Smooth muscle cell (in vitro differentiated cells): ENCODE results near the gene NFE2L1. TPM values are rescaled to one million over a fixed set of nuclear protein-coding genes. Genes with fewer than 3 reads are reported as not detected.

ENCODE experiments used
- DNase-seq: peaks from one replicate; lab custom pipeline; 2025; ENCODE audit not compliant: unreplicated experiment; lab: John Stamatoyannopoulos, UW
- H2AFZ ChIP-seq: fragments of 200-600 bp; sonication (generic); 2 replicates; pipeline ENCODE4 v1.6.0; 2016; ENCODE audit warnings: antibody characterized with exemption, low read depth, mild to moderate bottlenecking
- H3F3A ChIP-seq: fragments of 200-600 bp; sonication (generic); 2 replicates; pipeline ENCODE4 v1.6.0; 2017; ENCODE audit warnings: antibody characterized with exemption, low read depth
- H3K27ac ChIP-seq: fragments of 200-600 bp; sonication (generic); 2 replicates; pipeline ENCODE4 v1.5.1; 2016; ENCODE audit warnings: low read depth, mild to moderate bottlenecking
- H3K27me3 ChIP-seq: fragments of 200-600 bp; sonication (generic); 2 replicates; pipeline ENCODE4 v1.6.1; 2016; ENCODE audit warnings: low read depth, mild to moderate bottlenecking
- H3K36me3 ChIP-seq: fragments of 200-600 bp; sonication (generic); 2 replicates; pipeline ENCODE4 v1.5.1; 2016; ENCODE audit warnings: low read depth
- H3K4me1 ChIP-seq: fragments of 200-600 bp; sonication (generic); 2 replicates; pipeline ENCODE4 v1.5.1; 2016; ENCODE audit warnings: low read depth
- H3K4me2 ChIP-seq: fragments of 200-600 bp; sonication (generic); 2 replicates; pipeline ENCODE4 v1.6.0; 2016; ENCODE audit warnings: mild to moderate bottlenecking
- H3K4me3 ChIP-seq: fragments of 200-600 bp; sonication (generic); 2 replicates; pipeline ENCODE4 v1.5.1; 2016; ENCODE audit warnings: mild to moderate bottlenecking
- H3K79me2 ChIP-seq: fragments of 200-600 bp; sonication (generic); 2 replicates; pipeline ENCODE4 v1.6.0; 2016; ENCODE audit warnings: low read depth, mild to moderate bottlenecking
- H3K9ac ChIP-seq: fragments of 200-600 bp; sonication (generic); 2 replicates; pipeline ENCODE4 v1.6.0; 2016; ENCODE audit warnings: low read depth
- H3K9me3 ChIP-seq: fragments of 200-600 bp; sonication (generic); replicated peaks from 2 replicates; pipeline ENCODE4 v1.5.1; 2016; ENCODE audit warnings: low read depth
- H4K20me1 ChIP-seq: fragments of 200-600 bp; sonication (generic); 2 replicates; pipeline ENCODE4 v1.6.0; 2016; ENCODE audit warnings: low read depth
- WGBS: methylation state at CpG from one replicate; pipeline ENCODE4 v1.1.7; 2016; ENCODE audit warnings: low lambda C conversion rate; 5-methylcytosine and 5-hydroxymethylcytosine counted together
- polyA plus RNA-seq: library from polyadenylated mRNA; unstranded; fragments of >200 nt; fragmentation: Nextera tagmentation; extraction: Ambion mirVana; gene quantifications from 2 replicates; pipeline ENCODE4 v1.2.1, GENCODE V29; 2016
- total RNA-seq: library from RNA; depleted of rRNA; stranded (reverse); fragments of >200 nt; gene quantifications from 2 replicates; pipeline ENCODE4 v1.2.3, GENCODE V29; 2014
- TF ChIP-seq, protein P1 (sequence below): fragments of 200-600 bp; sonication (generic); IDR thresholded peaks from 2 replicates; pipeline ENCODE4 v1.5.1; 2017; ENCODE audit warnings: borderline replicate concordance, mild to moderate bottlenecking, antibody characterized with exemption; ENCODE audit not compliant: insufficient read depth, poor library complexity, severe bottlenecking

Gene NFE2L1
- total and polyA plus RNA-seq, 2 experiments from 2014 or later = 61.0 to 103 TPM

DNA sequence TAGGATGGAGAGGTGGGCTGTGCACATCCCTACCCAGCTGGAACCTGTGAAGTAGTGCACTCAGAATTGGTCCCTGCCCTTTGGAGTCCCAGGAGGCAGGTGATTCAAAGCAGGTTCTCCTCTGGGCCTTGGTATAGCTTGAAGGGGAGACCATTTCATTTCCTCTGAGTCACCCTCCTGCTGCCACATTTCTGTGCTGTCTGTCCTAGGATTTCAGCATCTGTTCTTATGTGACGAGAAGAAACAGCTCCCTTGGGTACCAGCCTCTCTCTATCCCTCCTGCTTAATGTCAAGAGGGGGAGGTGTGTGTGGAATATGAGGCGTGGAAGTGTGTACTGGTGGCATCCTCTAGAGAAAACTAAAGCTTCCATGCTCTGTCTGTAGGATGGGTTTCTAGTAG lies 5.0 kb upstream of the NFE2L1 start:
- peak overlapping the region; percentile 94 for H3K27ac ChIP-seq
- H2AFZ ChIP-seq = no peak overlapping the region
- WGBS = 42% methylated on average over 2 of the region's 2 CpGs
- TF ChIP-seq, protein P1, sequence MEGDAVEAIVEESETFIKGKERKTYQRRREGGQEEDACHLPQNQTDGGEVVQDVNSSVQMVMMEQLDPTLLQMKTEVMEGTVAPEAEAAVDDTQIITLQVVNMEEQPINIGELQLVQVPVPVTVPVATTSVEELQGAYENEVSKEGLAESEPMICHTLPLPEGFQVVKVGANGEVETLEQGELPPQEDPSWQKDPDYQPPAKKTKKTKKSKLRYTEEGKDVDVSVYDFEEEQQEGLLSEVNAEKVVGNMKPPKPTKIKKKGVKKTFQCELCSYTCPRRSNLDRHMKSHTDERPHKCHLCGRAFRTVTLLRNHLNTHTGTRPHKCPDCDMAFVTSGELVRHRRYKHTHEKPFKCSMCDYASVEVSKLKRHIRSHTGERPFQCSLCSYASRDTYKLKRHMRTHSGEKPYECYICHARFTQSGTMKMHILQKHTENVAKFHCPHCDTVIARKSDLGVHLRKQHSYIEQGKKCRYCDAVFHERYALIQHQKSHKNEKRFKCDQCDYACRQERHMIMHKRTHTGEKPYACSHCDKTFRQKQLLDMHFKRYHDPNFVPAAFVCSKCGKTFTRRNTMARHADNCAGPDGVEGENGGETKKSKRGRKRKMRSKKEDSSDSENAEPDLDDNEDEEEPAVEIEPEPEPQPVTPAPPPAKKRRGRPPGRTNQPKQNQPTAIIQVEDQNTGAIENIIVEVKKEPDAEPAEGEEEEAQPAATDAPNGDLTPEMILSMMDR = no peak
- no peak overlapping the region for H3K9ac ChIP-seq
- no peaks in the 10 kb centered on the region for H4K20me1 ChIP-seq
- H3K79me2 ChIP-seq = peaks cover 8% of the 10 kb centered on the region
- no peak overlapping the region for H3K4me2 ChIP-seq
- H3K36me3 ChIP-seq = no peaks in the 10 kb centered on the region
- H3K4me3 ChIP-seq = no peak overlapping the region
- no peaks in the 10 kb centered on the region for H3K27me3 ChIP-seq
- H3K9me3 ChIP-seq = no peaks in the 10 kb centered on the region
- no peak for DNase-seq
- peaks cover 21% of the 10 kb centered on the region for H3F3A ChIP-seq
- peaks cover 15% of the 10 kb centered on the region for H3K4me1 ChIP-seq

DNA sequence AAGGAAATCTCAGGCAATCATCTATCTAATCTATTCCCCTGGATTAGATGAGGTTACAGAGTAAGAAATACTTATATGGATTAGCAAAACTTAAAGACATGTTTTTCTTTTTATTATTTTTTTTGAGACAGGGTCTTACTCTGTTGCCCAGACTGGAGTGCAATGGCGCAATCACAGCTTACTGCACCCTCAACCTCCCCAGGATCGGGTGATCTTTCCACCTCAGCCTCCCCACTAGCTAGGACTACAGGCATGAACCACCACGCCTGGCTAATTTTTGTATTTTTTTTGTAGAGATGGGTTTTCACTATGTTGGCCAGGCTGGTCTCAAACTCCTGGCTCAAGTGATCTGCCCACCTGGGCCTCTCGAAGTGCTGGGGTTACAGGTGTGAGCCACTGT lies 3.3 kb upstream of the NFE2L1 start:
- H3K36me3 ChIP-seq = no peaks in the 10 kb centered on the region
- WGBS = 90% methylated on average over 4 of the region's 4 CpGs
- H2AFZ ChIP-seq = no peak overlapping the region
- no peak overlapping the region for H3K4me3 ChIP-seq
- no peaks in the 10 kb centered on the region for H3K27me3 ChIP-seq
- peaks cover 21% of the 10 kb centered on the region for H3K79me2 ChIP-seq
- TF ChIP-seq, protein P1 = no peak
- no peak for DNase-seq
- no peaks in the 10 kb centered on the region for H4K20me1 ChIP-seq
- peak overlapping the region; percentile 94 for H3K27ac ChIP-seq
- peaks cover 21% of the 10 kb centered on the region for H3K4me1 ChIP-seq
- H3K9ac ChIP-seq = peak overlapping the region; percentile 27
- no peaks in the 10 kb centered on the region for H3K9me3 ChIP-seq
- H3K4me2 ChIP-seq = peak overlapping the region; percentile 92
- peaks cover 32% of the 10 kb centered on the region for H3F3A ChIP-seq

DNA sequence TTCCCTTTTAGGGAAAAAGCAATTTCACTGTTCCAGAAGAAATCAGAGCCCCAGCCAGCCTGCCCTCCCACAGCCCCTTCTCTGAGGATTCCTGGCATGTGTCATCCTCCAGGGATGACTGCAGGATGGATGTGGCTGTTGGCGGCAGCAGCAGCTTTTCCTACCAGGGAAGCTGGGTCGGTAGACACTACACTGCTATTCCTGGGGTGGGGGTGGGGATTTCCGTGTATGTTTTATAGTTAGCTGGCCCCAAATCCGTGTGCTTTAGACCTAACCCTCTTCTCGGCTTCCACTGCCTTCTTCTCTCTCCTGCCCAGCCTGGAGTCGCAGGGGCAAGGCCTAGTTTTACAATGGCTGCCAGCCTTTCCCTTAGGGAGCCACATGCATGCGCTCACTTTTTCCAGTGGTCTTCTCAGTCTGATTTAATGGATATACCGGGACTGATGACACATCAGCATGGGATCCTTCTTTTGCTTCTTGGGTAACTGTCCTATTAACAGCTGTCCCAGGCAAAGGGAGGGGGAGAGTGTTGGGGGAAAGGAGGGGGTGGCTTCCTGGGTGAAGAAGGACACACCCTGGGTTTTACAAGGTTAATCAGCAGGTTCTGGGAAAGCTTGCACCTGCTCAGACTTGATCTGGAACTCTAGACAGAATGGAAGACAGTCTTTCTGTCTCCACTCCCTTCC lies 2.7 kb upstream of the NFE2L1 start:
- WGBS = 22% methylated on average over 8 of the region's 8 CpGs
- Histone ChIP-seq H3K4me1 (peaks cover 26% of the 10 kb centered on the region), H3F3A (peaks cover 35% of the 10 kb centered on the region), H2AFZ (peak overlapping the region; percentile 32), H3K36me3 (no peaks in the 10 kb centered on the region), H3K9me3 (no peaks in the 10 kb centered on the region), H4K20me1 (no peaks in the 10 kb centered on the region), H3K79me2 (peaks cover 27% of the 10 kb centered on the region), H3K9ac (peak overlapping the region; percentile 92), H3K27ac (peak overlapping the region; percentile 94), H3K4me3 (no peak overlapping the region), H3K27me3 (no peaks in the 10 kb centered on the region), H3K4me2 (peak overlapping the region; percentile 92)
- peak; percentile 40 for DNase-seq
- TF ChIP-seq, protein P1 = no peak

DNA sequence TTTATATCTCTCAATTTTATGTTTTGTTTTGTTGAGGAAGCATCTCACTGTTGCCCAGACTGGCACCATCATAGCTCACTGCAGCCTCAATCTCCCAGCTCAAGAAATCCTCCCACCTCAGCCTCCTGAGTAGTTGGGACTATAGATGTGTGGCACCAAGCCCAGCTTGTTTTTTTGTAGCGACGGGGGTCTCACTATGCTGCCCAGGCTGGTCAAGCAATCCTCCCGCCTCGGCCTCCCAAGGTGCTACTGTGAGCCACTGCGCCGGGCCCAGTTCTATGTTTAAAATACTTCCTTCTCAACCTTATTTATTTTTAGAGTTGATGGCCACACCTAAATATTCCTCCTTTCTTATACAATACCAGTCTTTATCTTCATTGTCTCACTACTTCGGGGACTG lies 1.9 kb upstream of the NFE2L1 start:
- Histone ChIP-seq H2AFZ (no peak overlapping the region), H3K27me3 (no peaks in the 10 kb centered on the region), H3K79me2 (peaks cover 35% of the 10 kb centered on the region), H3K36me3 (no peaks in the 10 kb centered on the region), H3K4me2 (peak overlapping the region; percentile 92), H3F3A (peaks cover 38% of the 10 kb centered on the region), H3K9me3 (no peaks in the 10 kb centered on the region), H4K20me1 (peaks cover 8% of the 10 kb centered on the region), H3K4me3 (peak overlapping the region; percentile 60), H3K27ac (peak overlapping the region; percentile 94), H3K4me1 (peaks cover 26% of the 10 kb centered on the region), H3K9ac (peak overlapping the region; percentile 92)
- TF ChIP-seq, protein P1 = no peak
- 95% methylated on average over 7 of the region's 7 CpGs for WGBS
- no peak for DNase-seq
